OCI-LY7 (cell line): ENCODE results near the gene HELZ. TPM values are rescaled to one million over a fixed set of nuclear protein-coding genes. Genes with fewer than 3 reads are reported as not detected.

ENCODE experiments used
- BruUV-seq: library from RNA; stranded (reverse); fragments of 400-500 nt; replicated peaks from 2 replicates; lab custom pipeline; 2021; lab: Mats Ljungman, UMichigan
- CTCF ChIA-PET: fragments of 300-600 bp; sonication (Branson Sonifier 250); formaldehyde crosslinking; loops from one replicate; lab custom pipeline; 2022; ENCODE audit warnings: antibody characterized with exemption; ENCODE audit not compliant: unreplicated experiment; lab: Charles Lee
- POLR2A ChIA-PET: fragments of 300-600 bp; sonication (Branson Sonifier 250); formaldehyde crosslinking; loops from one replicate; lab custom pipeline; 2022; ENCODE audit warnings: antibody characterized with exemption; lab: Charles Lee
- DNase-seq: peaks from one replicate; pipeline ENCODE4 v3.0.0-alpha.2; 2015; ENCODE audit warnings: low spot score
- H2AFZ ChIP-seq: fragments of 200-600 bp; sonication (generic), shearing (Covaris generic); 2 replicates; pipeline ENCODE4 v1.6.1; 2014; ENCODE audit warnings: mild to moderate bottlenecking, antibody characterized with exemption, low read length, moderate library complexity
- H3K27ac ChIP-seq: fragments of 200-600 bp; sonication (generic); 2 replicates; pipeline ENCODE4 v1.5.1; 2014; ENCODE audit warnings: mixed run types, low read depth, mild to moderate bottlenecking, moderate library complexity, low read length, inconsistent platforms; ENCODE audit not compliant: poor library complexity, severe bottlenecking
- H3K36me3 ChIP-seq: fragments of 200-600 bp; sonication (generic); 2 replicates; pipeline ENCODE4 v1.6.1; 2014; ENCODE audit warnings: mild to moderate bottlenecking, antibody characterized with exemption, low read length, moderate library complexity, mixed read lengths; ENCODE audit not compliant: insufficient read depth
- H3K4me1 ChIP-seq: fragments of 200-600 bp; sonication (generic); 2 replicates; pipeline ENCODE4 v1.5.1; 2014; ENCODE audit warnings: mild to moderate bottlenecking, low read length; ENCODE audit not compliant: insufficient read depth, poor library complexity, severe bottlenecking
- H3K4me2 ChIP-seq: fragments of 200-600 bp; sonication (generic); 2 replicates; pipeline ENCODE4 v1.6.1; 2014; ENCODE audit warnings: mild to moderate bottlenecking, low read length
- H3K4me3 ChIP-seq: fragments of 200-600 bp; sonication (generic); 2 replicates; pipeline ENCODE4 v1.5.1; 2014; ENCODE audit warnings: mild to moderate bottlenecking, low read depth, low read length; ENCODE audit not compliant: poor library complexity, severe bottlenecking
- H3K79me2 ChIP-seq: fragments of 200-600 bp; sonication (generic); 2 replicates; pipeline ENCODE4 v1.6.1; 2016; ENCODE audit warnings: low read depth, mild to moderate bottlenecking, low read length, moderate library complexity, mixed read lengths; ENCODE audit not compliant: insufficient read depth
- H3K9me2 ChIP-seq: fragments of 200-600 bp; sonication (generic); 2 replicates; pipeline ENCODE4 v1.6.1; 2016; ENCODE audit warnings: mild to moderate bottlenecking, low read length, mixed read lengths; ENCODE audit not compliant: insufficient read depth
- H3K9me3 ChIP-seq: fragments of 200-600 bp; sonication (generic); 2 replicates; pipeline ENCODE4 v1.6.1; 2014; ENCODE audit warnings: mild to moderate bottlenecking, mixed run types, low read length, mixed read lengths
- H4K20me1 ChIP-seq: fragments of 200-600 bp; sonication (generic); 2 replicates; pipeline ENCODE4 v1.6.1; 2014; ENCODE audit warnings: mild to moderate bottlenecking, antibody characterized with exemption, low read length, moderate library complexity, mixed read lengths; ENCODE audit not compliant: insufficient read depth
- CTCF ChIP-seq: fragments of 200-600 bp; sonication (generic); conservative IDR thresholded peaks from 2 replicates; pipeline ENCODE4 v1.5.1; 2014; ENCODE audit warnings: mild to moderate bottlenecking, antibody characterized with exemption, low read length, moderate library complexity, mixed read lengths
- EZH2phosphoT487 ChIP-seq: fragments of 200-600 bp; sonication (generic); IDR thresholded peaks from 2 replicates; pipeline ENCODE4 v1.6.1; 2018; ENCODE audit warnings: low read depth, borderline replicate concordance, mild to moderate bottlenecking, mixed run types, antibody characterized with exemption, low read length, moderate library complexity, mixed read lengths
- intact Hi-C: fragments of 100-400 bp; cut with micrococcal nuclease; formaldehyde crosslinking; loops from one replicate; pipeline ENCODE4 v1.10.0; 2022; ENCODE audit not compliant: unreplicated experiment
- total RNA-seq, 2 experiments: library from RNA; depleted of rRNA in 1 of 2; stranded (reverse); fragments of >200 nt in 1 of 2; shearing (Covaris generic) in 1 of 2; gene quantifications; 2 replicates each; pipeline ENCODE4 v1.2.3, GENCODE V29; 2014 to 2022

Gene HELZ
- total RNA-seq, 2 experiments from 2014 or later, result 33.9 to 58.9 TPM

- CTCF ChIA-PET, result no interaction called here
- no peak for TF ChIP-seq EZH2phosphoT487
- TF ChIP-seq CTCF, result no peak
These were observed 25.4 kb upstream of the HELZ start for GRCh38 chr17:67270416-67270815.

GRCh38 chr17:67266496-67266895, 21.5 kb upstream of the HELZ start:
- TF ChIP-seq EZH2phosphoT487, result no peak
- no peak for TF ChIP-seq CTCF
- Histone ChIP-seq H3K4me2 (no peak overlapping the region), H3K27ac (no peak overlapping the region), H3K36me3 (no peaks in the 10 kb centered on the region), H3K9me3 (no peaks in the 10 kb centered on the region), H3K79me2 (no peaks in the 10 kb centered on the region), H4K20me1 (no peaks in the 10 kb centered on the region), H2AFZ (no peak overlapping the region), H3K4me3 (no peak overlapping the region), H3K9me2 (no peaks in the 10 kb centered on the region), H3K4me1 (no peaks in the 10 kb centered on the region)
- no peak for DNase-seq
- ChIA-PET POLR2A (interaction anchor here (0.6 to 1.0 kb wide), 2 partner anchors 10 to 32 kb away, joined by 3 read pairs; no protein-coding TSS in a partner anchor), CTCF (no interaction called here)
- intact Hi-C loops, result no loop called here
- BruUV-seq, result no TSS peak

More at GRCh38 chr17:67270416-67270815, 25.4 kb upstream of the HELZ start:
- Histone ChIP-seq H3K4me2 (no peak overlapping the region), H3K9me3 (no peaks in the 10 kb centered on the region), H4K20me1 (no peaks in the 10 kb centered on the region), H3K4me1 (no peaks in the 10 kb centered on the region), H3K27ac (no peak overlapping the region), H2AFZ (no peak overlapping the region), H3K79me2 (no peaks in the 10 kb centered on the region), H3K36me3 (no peaks in the 10 kb centered on the region), H3K9me2 (no peaks in the 10 kb centered on the region), H3K4me3 (no peak overlapping the region)
- BruUV-seq, result no TSS peak
- intact Hi-C loops, result no loop called here
- POLR2A ChIA-PET, result no interaction called here
- DNase-seq, result no peak

GRCh38 chr17:67265436-67266019, 20.5 kb upstream of the HELZ start:
- intact Hi-C loops, result no loop called here
- Histone ChIP-seq H3K4me3 (no peak overlapping the region), H2AFZ (no peak overlapping the region), H3K27ac (no peak overlapping the region), H3K4me1 (no peaks in the 10 kb centered on the region), H3K4me2 (no peak overlapping the region), H3K9me2 (no peaks in the 10 kb centered on the region), H3K36me3 (no peaks in the 10 kb centered on the region), H3K9me3 (no peaks in the 10 kb centered on the region), H4K20me1 (no peaks in the 10 kb centered on the region), H3K79me2 (no peaks in the 10 kb centered on the region)
- ChIA-PET POLR2A (interaction anchor here (1.0 kb wide), 1 partner anchor 9 kb away, joined by 3 read pairs; no protein-coding TSS in a partner anchor), CTCF (no interaction called here)
- no TSS peak for BruUV-seq
- no peak for DNase-seq
- TF ChIP-seq CTCF (no peak), EZH2phosphoT487 (no peak)
